ENCODE results near the gene GTPBP3. TPM values are rescaled to one million over a fixed set of nuclear protein-coding genes. Genes with fewer than 3 reads are reported as not detected.

Gene GTPBP3
- total RNA-seq, 1 donor, result 10.9 TPM

DNA sequence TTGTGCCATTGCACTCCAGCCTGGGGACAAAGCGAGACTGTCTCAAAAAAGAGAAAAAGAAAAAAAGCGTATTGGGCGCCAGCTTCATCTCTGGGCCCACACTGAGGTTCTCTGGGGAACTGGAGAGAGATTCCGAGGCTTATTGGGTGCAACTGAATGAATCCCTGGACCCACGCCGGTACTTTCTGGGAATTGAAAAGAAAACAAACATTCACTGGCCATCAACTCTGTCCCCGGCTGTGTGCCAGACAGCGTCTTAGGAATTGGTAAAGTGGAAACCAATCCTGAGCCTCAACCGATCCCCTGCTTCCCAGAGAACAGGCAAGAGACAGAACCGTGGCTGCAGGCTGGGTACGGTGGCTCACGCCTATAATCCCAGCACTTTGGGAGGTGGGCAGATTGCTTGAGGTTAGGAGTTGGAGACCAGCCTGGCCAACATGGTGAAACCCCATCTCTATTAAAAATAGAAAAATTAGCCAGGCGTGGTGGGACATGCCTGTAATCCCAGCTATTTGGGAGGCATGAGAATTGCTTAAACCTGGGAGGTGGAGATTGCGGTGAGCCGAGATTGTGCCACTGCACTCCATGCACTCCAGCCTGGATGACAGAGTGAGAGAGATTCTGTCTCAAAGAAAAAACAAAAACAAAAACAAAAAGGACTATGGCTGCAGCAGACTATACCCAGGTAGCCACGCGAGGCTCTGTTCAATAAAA is 11.3 kb upstream of the GTPBP3 start:
- H3K4me3 ChIP-seq (ENCODE audit: insufficient read depth, low read length), result no peak overlapping the region
- TF ChIP-seq, protein P1, sequence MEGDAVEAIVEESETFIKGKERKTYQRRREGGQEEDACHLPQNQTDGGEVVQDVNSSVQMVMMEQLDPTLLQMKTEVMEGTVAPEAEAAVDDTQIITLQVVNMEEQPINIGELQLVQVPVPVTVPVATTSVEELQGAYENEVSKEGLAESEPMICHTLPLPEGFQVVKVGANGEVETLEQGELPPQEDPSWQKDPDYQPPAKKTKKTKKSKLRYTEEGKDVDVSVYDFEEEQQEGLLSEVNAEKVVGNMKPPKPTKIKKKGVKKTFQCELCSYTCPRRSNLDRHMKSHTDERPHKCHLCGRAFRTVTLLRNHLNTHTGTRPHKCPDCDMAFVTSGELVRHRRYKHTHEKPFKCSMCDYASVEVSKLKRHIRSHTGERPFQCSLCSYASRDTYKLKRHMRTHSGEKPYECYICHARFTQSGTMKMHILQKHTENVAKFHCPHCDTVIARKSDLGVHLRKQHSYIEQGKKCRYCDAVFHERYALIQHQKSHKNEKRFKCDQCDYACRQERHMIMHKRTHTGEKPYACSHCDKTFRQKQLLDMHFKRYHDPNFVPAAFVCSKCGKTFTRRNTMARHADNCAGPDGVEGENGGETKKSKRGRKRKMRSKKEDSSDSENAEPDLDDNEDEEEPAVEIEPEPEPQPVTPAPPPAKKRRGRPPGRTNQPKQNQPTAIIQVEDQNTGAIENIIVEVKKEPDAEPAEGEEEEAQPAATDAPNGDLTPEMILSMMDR (IDR thresholded peaks at IDR 0.05; ENCODE audit: extremely low read depth, low read depth, low read length), result no peak
- no peak overlapping the region for H2AFZ ChIP-seq (ENCODE audit: low read length)
- H3K27ac ChIP-seq (ENCODE audit: low read depth, low read length), result no peak overlapping the region
- peak; percentile 97 for DNase-seq (ENCODE audit: insufficient read length, low spot score, missing footprints)
- H3K36me3 ChIP-seq (ENCODE audit: insufficient read depth, low read length), result peaks cover 3% of the 10 kb centered on the region
- no peaks in the 10 kb centered on the region for H3K27me3 ChIP-seq (ENCODE audit: insufficient read depth, low read length)
- peaks cover 2% of the 10 kb centered on the region for H4K20me1 ChIP-seq (ENCODE audit: insufficient read depth, low read length)
- peak overlapping the region; percentile 24 for H3K4me2 ChIP-seq (ENCODE audit: insufficient read depth, low read length)
- H3K79me2 ChIP-seq (ENCODE audit: insufficient read depth, low read length), result no peaks in the 10 kb centered on the region
- H3K9me3 ChIP-seq (ENCODE audit: low read depth, low read length), result no peaks in the 10 kb centered on the region
- H3K4me1 ChIP-seq (ENCODE audit: insufficient read depth, low read length), result peaks cover 11% of the 10 kb centered on the region

DNA sequence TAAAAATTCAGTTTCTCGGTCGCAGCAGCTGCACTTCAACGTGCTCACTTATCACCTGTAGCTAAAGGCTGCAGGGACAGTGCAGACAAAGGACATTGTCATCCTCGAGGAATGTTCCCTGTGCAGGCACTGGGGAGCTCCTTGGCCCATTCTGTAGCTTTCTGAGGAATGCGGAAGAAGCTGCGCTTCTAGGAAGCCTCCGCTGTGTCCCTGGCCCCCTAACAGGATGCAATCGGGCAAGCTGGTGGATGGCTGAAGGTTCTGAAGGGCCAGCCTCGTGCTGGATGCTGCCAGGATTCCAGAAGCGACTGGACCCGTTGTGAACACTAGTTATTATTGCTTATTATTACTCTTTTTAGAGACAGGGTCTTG is 10.8 kb upstream of the GTPBP3 start:
- no peak overlapping the region for H3K4me3 ChIP-seq (ENCODE audit: insufficient read depth, low read length)
- H3K4me2 ChIP-seq (ENCODE audit: insufficient read depth, low read length), result no peak overlapping the region
- H3K36me3 ChIP-seq (ENCODE audit: insufficient read depth, low read length), result peaks cover 3% of the 10 kb centered on the region
- H4K20me1 ChIP-seq (ENCODE audit: insufficient read depth, low read length), result peaks cover 2% of the 10 kb centered on the region
- H2AFZ ChIP-seq (ENCODE audit: low read length), result no peak overlapping the region
- no peak overlapping the region for H3K27ac ChIP-seq (ENCODE audit: low read depth, low read length)
- H3K79me2 ChIP-seq (ENCODE audit: insufficient read depth, low read length), result no peaks in the 10 kb centered on the region
- DNase-seq (ENCODE audit: insufficient read length, low spot score, missing footprints), result peak; percentile 96
- H3K9me3 ChIP-seq (ENCODE audit: low read depth, low read length), result no peaks in the 10 kb centered on the region
- peaks cover 11% of the 10 kb centered on the region for H3K4me1 ChIP-seq (ENCODE audit: insufficient read depth, low read length)
- H3K27me3 ChIP-seq (ENCODE audit: insufficient read depth, low read length), result no peaks in the 10 kb centered on the region
- TF ChIP-seq, protein P1 (IDR thresholded peaks at IDR 0.05; ENCODE audit: extremely low read depth, low read depth, low read length), result no peak

DNA sequence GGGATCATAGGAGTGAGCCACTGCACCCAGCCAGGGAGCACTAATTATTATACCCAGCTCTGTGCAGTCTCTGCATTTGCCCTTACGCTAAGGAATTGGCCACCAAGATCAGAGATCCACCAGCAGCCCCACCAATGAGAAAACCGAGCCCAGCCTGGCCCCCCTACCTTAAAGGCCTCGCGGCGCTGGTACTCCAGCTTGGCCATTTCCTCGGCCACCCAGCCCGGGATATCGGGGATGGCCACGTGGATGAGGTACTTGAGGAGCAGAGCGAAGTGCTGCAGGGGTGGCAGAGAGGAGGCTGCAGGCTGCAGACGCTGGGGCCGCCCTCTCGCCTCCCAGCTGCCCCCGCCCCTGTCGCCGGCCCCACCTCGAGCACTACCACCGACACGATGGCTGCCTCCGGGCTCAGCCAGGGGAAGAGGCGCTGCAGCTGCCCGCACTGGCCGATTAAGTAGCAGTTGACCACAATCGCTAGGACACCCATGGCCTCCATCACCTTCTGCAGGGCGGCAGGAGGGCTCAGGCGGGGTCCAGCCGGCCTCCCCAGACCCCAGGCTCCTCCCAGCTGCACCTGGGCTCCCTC is 10.2 kb upstream of the GTPBP3 start:
- H4K20me1 ChIP-seq (ENCODE audit: insufficient read depth, low read length), result peaks cover 2% of the 10 kb centered on the region
- H3K4me3 ChIP-seq (ENCODE audit: insufficient read depth, low read length), result no peak overlapping the region
- no peaks in the 10 kb centered on the region for H3K9me3 ChIP-seq (ENCODE audit: low read depth, low read length)
- no peaks in the 10 kb centered on the region for H3K79me2 ChIP-seq (ENCODE audit: insufficient read depth, low read length)
- H3K27me3 ChIP-seq (ENCODE audit: insufficient read depth, low read length), result no peaks in the 10 kb centered on the region
- TF ChIP-seq, protein P1 (IDR thresholded peaks at IDR 0.05; ENCODE audit: extremely low read depth, low read depth, low read length), result no peak
- no peak overlapping the region for H2AFZ ChIP-seq (ENCODE audit: low read length)
- no peak overlapping the region for H3K4me2 ChIP-seq (ENCODE audit: insufficient read depth, low read length)
- peak; percentile 89 for DNase-seq (ENCODE audit: insufficient read length, low spot score, missing footprints)
- H3K4me1 ChIP-seq (ENCODE audit: insufficient read depth, low read length), result peaks cover 11% of the 10 kb centered on the region
- H3K27ac ChIP-seq (ENCODE audit: low read depth, low read length), result no peak overlapping the region
- peaks cover 3% of the 10 kb centered on the region for H3K36me3 ChIP-seq (ENCODE audit: insufficient read depth, low read length)

DNA sequence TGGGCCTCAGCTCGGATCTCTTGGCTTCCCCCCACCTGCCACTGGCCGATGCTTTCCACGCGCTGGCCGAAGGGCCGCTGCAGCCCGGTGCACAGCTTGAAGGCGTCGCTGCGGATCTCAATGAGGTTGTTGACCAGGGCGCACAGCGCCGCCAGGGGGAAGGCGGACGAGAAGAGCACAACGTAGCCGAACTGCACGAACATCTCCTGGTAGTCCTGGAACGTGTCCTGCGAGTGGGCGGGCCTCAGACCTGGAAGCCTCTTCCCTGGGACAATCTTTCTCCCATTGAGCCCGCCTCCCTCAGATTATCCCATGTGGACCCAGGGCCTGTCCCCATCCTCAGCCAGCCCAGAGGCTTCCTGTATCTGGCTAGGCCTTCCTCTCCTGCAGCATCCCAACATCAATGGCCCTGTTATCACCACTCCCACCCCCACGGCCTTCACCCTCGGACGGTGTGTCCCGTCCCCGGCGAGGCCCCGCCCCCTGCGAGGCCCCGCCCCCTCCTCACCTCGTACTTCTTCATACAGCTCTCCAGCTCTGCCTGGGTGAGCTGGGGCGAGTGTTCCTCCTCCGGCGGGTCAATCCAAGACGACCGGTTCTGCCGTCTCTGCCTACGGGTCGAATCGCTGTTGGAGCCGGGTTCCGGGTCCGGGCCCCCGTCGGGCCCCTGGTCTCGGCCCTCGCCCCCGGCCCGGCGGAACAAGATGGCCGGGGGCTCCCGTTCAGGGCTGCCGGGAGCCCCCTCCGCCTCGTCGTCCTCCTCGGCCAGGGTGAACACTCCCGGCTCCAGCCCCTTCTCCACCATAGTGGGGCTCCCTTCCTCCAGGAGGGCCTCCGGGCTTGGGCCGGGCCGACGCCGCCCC is 9.5 kb upstream of the GTPBP3 start:
- no peak overlapping the region for H2AFZ ChIP-seq (ENCODE audit: low read length)
- H3K36me3 ChIP-seq (ENCODE audit: insufficient read depth, low read length), result no peaks in the 10 kb centered on the region

More for the DNA sequence above, 9.5 kb upstream of the GTPBP3 start:
- Histone ChIP-seq H3K27me3 (ENCODE audit: insufficient read depth, low read length) (no peaks in the 10 kb centered on the region), H4K20me1 (ENCODE audit: insufficient read depth, low read length) (no peaks in the 10 kb centered on the region), H3K9me3 (ENCODE audit: low read depth, low read length) (no peaks in the 10 kb centered on the region), H3K4me1 (ENCODE audit: insufficient read depth, low read length) (peaks cover 11% of the 10 kb centered on the region), H3K79me2 (ENCODE audit: insufficient read depth, low read length) (no peaks in the 10 kb centered on the region), H3K4me2 (ENCODE audit: insufficient read depth, low read length) (no peak overlapping the region), H3K27ac (ENCODE audit: low read depth, low read length) (no peak overlapping the region), H3K4me3 (ENCODE audit: insufficient read depth, low read length) (no peak overlapping the region)
- peak; percentile 92 for DNase-seq (ENCODE audit: insufficient read length, low spot score, missing footprints)
- TF ChIP-seq, protein P1 (IDR thresholded peaks at IDR 0.05; ENCODE audit: extremely low read depth, low read depth, low read length), result no peak
